Hindlimb muscle (tissue), 1 donor: ENCODE results near the gene RBM47. TPM values are rescaled to one million over a fixed set of nuclear protein-coding genes. Genes with fewer than 3 reads are reported as not detected.
"Not testable (repeated sequence)": the region's sequence is repeated elsewhere in the genome, so short reads cannot be mapped to it uniquely, and the experiment has no call there.

Experiments
- DNase-seq: peaks from one replicate; pipeline ENCODE4 v3.0.0-alpha.2; 2013
- polyA plus RNA-seq: library from polyadenylated mRNA; unstranded; fragments of 120-200 nt; gene quantifications from one replicate; pipeline ENCODE4 v1.2.1, GENCODE V29; 2013; ENCODE audit not compliant: insufficient read length

RBM47 gene
- polyA plus RNA-seq, 1 donor, result 2.4 TPM

GRCh38 chr4:40438384-40439026 is 191.2 kb downstream of the RBM47 start:
- DNase-seq, result no peak

GRCh38 chr4:40437741-40438383 is 191.8 kb downstream of the RBM47 start:
- DNase-seq, result no peak

GRCh38 chr4:40435306-40435705 is 194.4 kb downstream of the RBM47 start:
- DNase-seq, result not testable (repeated sequence)

GRCh38 chr4:40434126-40434687 is 195.5 kb downstream of the RBM47 start:
- DNase-seq, result no peak

- no peak for DNase-seq
These were observed 197.2 kb downstream of the RBM47 start for GRCh38 chr4:40432504-40432903.

- not testable (repeated sequence) for DNase-seq
These were observed 201.8 kb downstream of the RBM47 start for GRCh38 chr4:40427871-40428270.

- peak; percentile 3 for DNase-seq
These were observed 202.5 kb downstream of the RBM47 start for GRCh38 chr4:40427128-40427527.

- DNase-seq, result no peak
These were observed 203.7 kb downstream of the RBM47 start for GRCh38 chr4:40425799-40426574.

GRCh38 chr4:40423735-40424134 is 205.9 kb downstream of the RBM47 start:
- DNase-seq, result no peak

GRCh38 chr4:40421839-40422708 is 207.6 kb downstream of the RBM47 start:
- no peak for DNase-seq

GRCh38 chr4:40419231-40419912 is 210.3 kb downstream of the RBM47 start:
- no peak for DNase-seq

GRCh38 chr4:40418430-40419230 is 211.0 kb downstream of the RBM47 start:
- DNase-seq, result no peak

- no peak for DNase-seq
These were observed 211.7 kb downstream of the RBM47 start for GRCh38 chr4:40417941-40418340.

- DNase-seq, result no peak
These were observed 215.0 kb downstream of the RBM47 start for GRCh38 chr4:40414673-40415072.

- no peak for DNase-seq
These were observed 216.5 kb downstream of the RBM47 start for GRCh38 chr4:40412866-40413795.

GRCh38 chr4:40412388-40412787 is 217.3 kb downstream of the RBM47 start:
- no peak for DNase-seq

GRCh38 chr4:40409835-40410234 is 219.8 kb downstream of the RBM47 start:
- no peak for DNase-seq

- DNase-seq, result not testable (repeated sequence)
These were observed 222.2 kb downstream of the RBM47 start for GRCh38 chr4:40407468-40407867.

GRCh38 chr4:40406340-40406739 is 223.3 kb downstream of the RBM47 start:
- DNase-seq, result no peak

GRCh38 chr4:40405193-40405592 is 224.5 kb downstream of the RBM47 start:
- DNase-seq, result no peak
